Activated gamma-delta T cell treated with anti-CD3 and anti-CD28 coated beads, Interleukin-2, amount 50 U/mL, for 16 hours (primary cell): ENCODE measurements around the gene KLF17.

ENCODE experiments used
- DNase-seq: peaks from one replicate; pipeline ENCODE4 v3.0.0-alpha.2; 2020; ENCODE audit warnings: low read depth

Gene KLF17, protein sequence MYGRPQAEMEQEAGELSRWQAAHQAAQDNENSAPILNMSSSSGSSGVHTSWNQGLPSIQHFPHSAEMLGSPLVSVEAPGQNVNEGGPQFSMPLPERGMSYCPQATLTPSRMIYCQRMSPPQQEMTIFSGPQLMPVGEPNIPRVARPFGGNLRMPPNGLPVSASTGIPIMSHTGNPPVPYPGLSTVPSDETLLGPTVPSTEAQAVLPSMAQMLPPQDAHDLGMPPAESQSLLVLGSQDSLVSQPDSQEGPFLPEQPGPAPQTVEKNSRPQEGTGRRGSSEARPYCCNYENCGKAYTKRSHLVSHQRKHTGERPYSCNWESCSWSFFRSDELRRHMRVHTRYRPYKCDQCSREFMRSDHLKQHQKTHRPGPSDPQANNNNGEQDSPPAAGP

GRCh38 chr1:44118682-44119081 is at the start of gene KLF17:
KLF17 (plus strand) TSS chr1:44118821; CDS start chr1:44118908, 87 bp downstream.
- no peak for DNase-seq

DNA sequence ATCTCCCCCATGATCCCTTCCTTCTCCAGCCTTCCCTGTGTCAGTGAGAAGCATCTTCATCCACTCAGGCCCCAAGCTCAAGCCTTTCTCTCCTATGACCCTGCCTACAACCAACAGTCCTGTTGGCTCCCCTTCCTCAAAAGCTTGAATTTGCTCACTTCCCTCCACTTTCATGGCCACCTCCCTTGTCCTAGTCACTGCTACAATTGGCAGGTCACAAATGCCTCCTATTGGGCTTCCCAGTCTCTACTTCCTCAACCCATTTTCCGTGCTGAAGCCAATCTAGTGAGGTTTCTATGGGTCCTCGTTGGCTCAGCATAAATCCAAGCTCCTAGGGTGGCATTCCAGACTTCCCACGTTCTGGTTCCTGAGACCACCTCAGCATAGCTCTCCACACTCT is 47.2 kb upstream of the KLF17 start:
- no peak for DNase-seq

- no peak for DNase-seq
Observed at GRCh38 chr1:44072204-44072603, 46.4 kb upstream of the KLF17 start.

DNA sequence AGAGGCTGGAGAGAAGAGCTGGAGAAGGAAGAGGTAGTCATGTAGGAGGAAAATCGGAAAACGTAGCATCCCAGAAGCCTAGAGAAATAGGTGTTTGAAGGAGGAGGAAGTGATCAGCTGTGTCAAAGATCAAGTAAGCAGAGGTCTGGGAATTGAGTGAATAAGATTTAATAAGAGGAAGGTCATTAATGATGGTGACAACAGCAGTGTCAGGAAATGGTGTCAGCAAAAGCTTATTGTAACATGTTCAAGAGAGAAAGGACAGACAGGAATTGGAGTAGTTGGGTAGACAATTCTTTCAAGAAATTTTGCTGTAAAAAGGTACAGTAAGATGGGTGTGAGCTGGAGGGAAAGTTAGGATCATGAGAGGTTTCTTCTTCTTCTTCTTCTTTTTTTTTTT is 45.8 kb upstream of the KLF17 start:
- DNase-seq, result no peak

DNA sequence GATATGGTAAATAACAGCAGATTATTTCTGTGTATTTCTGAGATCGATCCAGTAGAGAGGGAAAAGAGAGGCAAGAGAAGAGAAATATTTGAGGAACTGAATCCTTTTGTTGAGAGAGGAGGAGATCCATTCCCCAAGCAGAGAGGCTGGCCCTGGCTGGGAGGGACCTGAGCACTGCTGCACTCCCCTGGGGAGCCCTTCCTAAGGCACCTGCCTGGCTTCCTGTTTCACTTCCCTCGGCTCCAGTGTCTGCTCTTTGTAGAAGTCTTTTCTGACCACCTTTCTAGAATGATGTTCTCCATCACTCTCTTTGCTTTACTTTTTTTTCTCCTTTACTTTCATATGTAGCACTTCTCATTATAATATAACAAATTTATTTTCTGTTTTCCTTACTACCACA is 45.1 kb upstream of the KLF17 start:
- no peak for DNase-seq

- no peak for DNase-seq
Observed at GRCh38 chr1:44074415-44074814, 44.2 kb upstream of the KLF17 start.

DNA sequence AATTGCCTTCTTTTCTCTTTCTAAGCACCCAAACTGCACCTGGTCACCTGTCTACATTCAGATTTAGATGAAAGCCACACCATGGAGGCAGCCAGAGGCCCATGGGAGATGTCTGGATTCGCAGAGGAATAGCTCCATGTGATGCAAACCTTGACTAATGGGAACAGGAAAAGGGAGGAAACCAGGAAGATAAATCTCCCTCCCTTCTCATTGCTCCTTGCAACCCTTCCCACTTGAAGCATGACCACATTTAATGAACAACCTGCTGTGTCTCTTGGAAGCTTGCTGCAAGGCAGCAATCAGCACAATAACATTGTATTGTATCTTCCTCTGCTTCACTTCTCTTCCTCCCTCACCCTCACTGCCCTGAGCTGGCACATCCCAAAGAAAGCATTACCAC is 42.6 kb upstream of the KLF17 start:
- no peak for DNase-seq

DNA sequence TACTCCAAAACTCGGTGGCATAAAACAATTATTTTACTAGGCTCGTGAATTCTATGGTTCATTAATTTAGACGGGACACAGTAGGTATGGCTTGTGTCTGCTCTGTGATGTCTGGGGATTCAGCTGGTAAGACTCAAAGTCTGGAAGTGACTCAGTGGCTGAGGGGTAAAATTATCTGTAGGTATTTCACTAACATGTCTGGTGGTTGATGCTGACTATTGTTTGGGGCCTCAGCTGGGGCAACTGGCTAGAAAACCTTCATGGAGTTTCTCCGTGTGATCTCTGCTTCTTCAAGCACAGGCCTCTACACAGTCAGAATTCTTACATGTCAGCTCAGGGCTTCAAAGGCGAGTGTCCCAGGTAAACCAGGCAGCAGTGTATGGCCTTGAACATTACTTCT is 41.2 kb upstream of the KLF17 start:
- no peak for DNase-seq

GRCh38 chr1:44078104-44078503 is 40.5 kb upstream of the KLF17 start:
- no peak for DNase-seq

- DNase-seq, result no peak
Observed at GRCh38 chr1:44079566-44079965, 39.1 kb upstream of the KLF17 start.

DNA sequence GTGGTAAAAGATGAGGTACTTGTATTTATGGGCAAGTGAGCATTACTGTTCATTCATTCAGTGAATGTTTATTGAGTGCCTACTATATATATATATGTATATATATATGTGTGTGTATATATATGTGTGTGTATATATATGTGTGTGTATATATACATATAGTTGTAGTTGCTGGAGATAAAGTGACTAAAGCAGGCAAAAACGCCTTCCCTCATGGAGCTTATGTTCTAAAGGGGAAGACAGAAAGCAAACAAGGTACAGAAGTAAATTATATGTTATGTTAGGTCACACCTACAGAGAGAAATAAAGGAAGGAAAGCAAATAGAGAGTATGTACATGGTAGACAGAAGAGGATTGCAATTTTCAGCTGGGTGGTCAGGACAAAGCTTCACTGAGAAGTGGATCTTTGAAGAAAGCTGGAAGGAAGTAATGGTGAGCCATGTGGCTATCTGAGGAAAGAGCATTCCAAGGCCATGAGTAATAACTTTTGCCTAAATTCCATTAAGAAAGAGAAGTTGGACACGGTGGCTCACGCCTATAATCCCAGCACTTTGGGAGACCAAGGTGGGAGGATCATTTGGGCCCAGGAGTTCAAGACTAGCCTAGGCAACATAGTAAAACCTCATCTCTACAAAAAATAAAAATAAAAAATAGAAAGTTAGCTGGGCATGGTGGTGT is 33.5 kb upstream of the KLF17 start:
- no peak for DNase-seq

GRCh38 chr1:44086692-44087474 is 31.7 kb upstream of the KLF17 start:
- DNase-seq, result no peak

GRCh38 chr1:44089371-44090048 is 29.1 kb upstream of the KLF17 start:
- no peak for DNase-seq

GRCh38 chr1:44090429-44091252 is 28.0 kb upstream of the KLF17 start:
- no peak for DNase-seq

- no peak for DNase-seq
Observed at GRCh38 chr1:44094047-44094446, 24.6 kb upstream of the KLF17 start.

DNA sequence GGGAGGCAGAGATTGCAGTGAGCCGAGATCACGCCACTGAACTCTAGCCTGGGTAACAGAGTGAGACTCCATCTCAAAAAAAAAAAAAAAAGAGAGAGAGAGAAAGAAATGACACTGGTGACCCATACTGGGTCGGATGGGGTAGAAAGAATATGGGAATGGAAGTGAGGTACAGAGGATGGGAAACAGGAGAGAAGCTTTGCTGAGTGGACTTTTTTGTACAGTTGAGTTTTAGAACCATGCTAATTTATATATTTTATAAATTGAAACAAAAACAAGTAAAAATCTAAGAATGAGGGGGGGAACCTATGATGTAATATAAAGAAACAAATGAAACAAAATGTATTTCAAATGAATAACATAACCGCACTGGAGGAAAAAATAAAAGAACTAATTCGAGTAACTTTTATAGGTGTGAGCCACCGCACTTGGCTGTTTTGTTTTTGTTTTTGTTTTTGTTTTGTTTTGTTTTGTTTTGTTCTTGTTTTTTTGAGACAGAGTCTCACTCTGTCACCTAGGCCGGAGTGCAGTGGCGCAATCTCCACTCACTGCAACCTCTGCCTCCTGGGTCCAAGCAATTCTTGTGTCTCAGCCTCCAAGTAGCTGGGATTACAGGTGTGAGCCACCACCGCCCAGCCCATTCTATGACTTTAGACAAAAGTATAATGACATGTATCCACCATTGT is 18.3 kb upstream of the KLF17 start:
- no peak for DNase-seq

- no peak for DNase-seq
Observed at GRCh38 chr1:44101328-44101727, 17.3 kb upstream of the KLF17 start.

DNA sequence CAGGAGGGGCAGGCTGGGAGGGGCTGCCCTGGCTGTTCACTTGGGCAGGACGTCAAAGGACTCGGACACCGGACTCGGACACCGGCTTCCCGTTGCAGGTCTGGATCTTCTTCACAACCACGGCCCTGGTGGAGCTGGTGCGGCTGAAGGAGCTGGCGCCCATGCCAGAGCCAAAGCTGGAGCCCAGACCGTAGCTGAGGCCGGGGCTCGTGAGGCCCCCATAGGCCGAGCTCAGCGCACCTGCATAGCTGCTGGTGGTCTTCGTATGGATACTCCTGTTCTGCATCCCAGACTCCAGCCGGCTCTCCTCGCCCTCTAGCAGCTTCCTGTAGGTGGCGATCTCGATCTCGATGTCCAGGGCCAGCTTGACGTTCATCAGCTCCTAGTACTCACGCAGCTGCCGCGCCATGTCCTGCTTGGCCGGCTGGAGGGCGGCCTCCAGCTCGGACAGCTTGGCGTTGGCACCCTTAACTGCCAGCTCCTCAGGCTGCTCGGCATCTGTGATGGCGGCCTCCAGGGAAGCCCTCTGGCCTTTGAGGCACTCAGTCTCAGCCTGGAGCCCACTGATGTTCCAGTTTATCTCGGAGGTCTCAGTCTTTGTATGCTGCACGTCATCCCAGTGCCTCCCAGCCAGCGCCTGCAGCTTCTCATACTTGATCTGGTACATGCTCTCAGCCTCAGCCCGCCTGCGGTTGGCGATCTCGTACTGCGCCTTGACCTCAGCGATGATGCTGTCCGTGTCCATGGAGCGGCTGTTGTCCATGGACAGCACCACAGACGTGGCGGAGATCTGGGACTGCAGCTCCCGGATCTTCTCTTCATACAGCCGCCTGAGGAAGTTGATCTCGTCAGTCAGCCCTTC is 15.1 kb upstream of the KLF17 start:
- no peak for DNase-seq

DNA sequence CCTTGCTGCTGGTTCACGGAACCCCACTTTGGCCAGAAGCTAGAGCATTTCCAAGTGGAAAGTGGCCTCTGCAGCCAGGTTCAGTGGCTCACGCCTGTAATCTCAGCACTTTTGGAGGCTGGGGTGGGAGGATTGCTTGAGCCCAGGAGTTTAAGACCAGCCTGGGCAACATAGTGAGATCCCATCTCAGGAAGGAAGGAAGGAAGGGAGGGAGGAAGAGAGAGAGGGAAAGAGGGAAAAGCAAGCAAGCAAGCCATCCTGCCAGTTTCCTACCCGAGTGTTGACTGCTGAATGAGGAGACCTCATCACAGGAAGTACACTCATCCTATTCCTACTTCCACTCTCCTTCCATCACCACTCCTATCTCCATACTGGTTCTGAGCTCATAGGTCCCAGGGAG is 12.8 kb upstream of the KLF17 start:
- no peak for DNase-seq

DNA sequence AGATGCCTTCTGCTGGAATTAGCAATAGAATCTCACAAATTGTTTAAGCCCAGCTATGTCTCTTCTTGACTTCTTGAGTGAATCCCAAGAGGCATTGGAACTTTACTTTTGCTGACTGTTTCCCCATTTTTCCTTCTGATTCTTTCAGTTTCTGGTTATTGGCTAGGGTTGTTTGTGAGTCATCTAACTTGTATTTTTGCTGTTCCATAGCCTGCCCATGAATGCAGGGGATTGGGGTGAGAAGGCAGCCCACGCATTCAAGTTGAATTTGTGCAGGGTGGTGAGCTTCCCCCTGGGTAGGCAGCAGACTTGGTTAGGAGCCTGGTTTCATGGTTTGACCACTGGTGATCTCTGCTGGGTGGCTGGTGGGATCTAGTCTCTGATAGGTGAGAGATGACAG is 10.4 kb upstream of the KLF17 start:
- no peak for DNase-seq
